ENCODE results near the gene OPRL1.

DNA sequence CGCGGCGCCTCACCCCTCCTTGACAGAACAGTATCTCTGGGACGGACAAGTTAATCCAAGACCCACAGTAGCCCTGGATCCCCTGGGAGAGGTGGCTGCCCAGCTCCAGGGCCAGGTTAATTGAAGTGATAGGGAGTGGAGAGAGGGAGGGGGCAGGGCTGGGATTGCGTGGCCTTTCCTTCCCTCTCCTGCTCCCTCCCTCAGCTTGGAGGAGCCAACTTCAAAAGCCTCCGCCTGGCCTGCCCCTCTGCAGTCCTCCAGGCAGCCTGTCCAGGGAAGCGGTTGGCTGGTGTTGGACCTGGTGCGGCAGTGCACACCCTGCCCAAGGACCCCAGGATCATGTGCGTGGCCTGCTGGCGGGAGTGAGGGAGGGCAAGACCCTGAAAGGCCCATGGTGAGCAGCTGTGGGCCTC lies 43.9 kb upstream of the OPRL1 start, which contains the start of gene C20orf204:
- TF ChIP-seq POLR2A (IDR thresholded peaks at IDR 0.05) (no peak), CTCF (IDR thresholded peaks at IDR 0.05) (no peak)

Measured in breast epithelium (tissue), 3 donors.